ACHN (cell line): ENCODE data around the gene GTF3C1.
A peak's percentile ranks its signal among the peaks of the same experiment; 100 is the strongest.
"Not testable (repeated sequence)": the region's sequence is repeated elsewhere in the genome, so short reads cannot be mapped to it uniquely, and the experiment has no call there.

ENCODE experiments used
- DNase-seq: peaks from one replicate; pipeline ENCODE4 v3.0.0-alpha.2; 2015
- in situ Hi-C: cut with HindIII; loops from 2 replicates; pipeline ENCODE4 v1.10.0; 2017; ENCODE audit warnings: low sequenced_read_pairs, low pct_ligation_motif_present, low pct_unique_long_range_greater_than_20kb

Gene GTF3C1

DNA sequence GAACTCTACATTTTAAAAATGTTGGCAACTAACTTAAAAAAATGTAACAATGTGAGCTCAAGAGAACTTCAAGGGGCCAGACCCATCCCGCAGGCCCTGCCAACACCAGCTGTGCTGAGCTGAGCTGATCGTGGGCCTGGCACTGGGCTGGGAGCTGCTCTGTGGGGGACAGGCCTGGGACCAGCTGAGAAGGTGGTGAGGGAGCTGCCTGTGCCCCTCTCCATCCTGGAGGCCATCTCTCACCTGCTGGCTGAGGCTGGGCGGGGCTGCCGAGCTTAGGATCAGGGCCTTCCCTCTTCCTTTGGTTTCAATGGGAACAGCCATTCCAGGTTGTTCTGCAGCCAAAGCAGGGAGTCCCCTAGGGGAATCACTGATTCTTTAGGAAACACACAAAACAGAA lies 89.5 kb downstream of the GTF3C1 start:
- in situ Hi-C loops: no loop called here
- no peak for DNase-seq

DNA sequence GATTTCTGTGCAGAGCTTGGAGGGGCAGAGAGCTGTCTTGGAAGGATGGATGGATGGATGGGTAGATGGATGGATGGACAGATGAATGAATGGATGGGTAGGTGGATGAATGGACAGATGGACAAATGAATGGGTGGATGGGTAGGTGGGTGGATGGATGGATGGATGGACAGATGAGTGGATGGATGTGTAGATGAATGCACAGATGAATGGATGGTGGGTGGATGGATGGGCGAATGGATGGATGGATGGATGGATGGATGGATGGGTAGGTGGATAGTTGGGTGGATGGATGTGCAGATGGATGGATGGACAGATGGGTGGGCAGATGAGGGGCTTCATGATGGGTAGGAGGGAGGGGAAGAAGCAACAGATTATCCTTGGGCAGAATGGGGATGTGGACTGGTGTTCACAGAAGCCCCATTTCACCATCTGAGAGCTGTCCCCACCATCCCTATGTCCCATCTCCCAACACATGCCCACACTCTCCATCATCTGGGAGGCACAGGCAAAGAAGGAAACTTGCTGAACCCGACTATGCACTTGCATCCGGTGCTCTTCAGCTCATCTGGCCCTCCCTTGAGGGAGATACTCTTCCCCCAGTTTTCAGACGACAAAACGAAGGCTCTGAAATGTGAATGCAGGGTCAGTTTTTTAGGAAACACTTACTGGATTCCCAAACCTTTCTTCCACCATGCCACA lies 90.6 kb downstream of the GTF3C1 start:
- in situ Hi-C loops: no loop called here

DNA sequence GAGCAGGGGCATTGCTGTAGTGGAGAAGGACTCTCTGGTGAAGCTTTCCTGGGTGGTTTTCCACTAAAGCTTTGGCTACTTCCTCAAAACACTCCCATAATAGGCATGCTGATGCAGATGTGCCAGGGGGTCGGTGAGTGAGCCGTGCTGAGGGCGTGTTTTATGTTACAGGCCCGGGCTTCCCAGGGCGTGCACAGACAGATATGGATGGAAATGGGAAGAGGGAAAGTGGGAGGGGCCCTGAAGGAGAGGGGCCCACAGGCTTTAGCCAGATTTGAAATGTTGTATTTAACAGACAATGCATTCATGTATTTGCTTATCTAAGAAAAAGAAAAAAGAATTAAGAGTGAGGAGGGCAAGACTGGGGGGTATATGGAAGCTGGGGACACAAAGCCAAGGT lies 91.5 kb downstream of the GTF3C1 start:
- in situ Hi-C loops: no loop called here
- no peak for DNase-seq

More for the DNA sequence above, 90.6 kb downstream of the GTF3C1 start:
- DNase-seq: no peak

DNA sequence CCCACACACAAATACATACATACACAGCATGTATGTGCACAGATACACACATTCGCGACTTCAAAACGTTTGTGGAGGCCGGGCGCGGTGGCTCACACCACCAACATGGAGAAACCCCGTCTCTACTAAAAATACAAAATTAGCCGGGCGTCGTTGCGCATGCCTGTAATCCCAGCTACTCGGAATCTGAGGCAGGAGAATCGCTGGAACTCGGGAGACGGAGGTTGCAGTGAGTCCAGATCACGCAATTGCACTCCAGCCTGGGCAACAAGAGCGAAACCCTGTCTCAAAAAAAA lies 92.2 kb downstream of the GTF3C1 start:
- in situ Hi-C loops, DNase-seq: not testable (repeated sequence)

DNA sequence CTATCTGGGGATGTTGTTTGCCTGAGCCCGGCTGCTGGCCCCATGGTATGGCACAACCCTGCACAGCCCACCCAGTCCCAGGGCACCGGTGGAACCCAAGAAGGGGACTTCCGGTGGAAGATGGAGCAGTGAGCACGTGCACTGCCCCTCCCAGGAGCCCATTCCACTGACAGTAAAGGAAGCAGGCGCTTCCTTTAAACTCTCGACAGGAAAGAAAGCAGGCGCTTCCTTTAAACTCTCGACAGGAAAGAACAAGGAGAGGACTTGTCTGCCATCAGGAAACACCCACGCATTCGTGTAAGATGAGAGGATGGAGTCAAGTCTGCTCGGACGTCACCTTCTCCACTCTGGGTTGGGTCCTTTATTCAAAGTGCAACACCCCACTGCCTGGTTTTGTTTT lies 94.0 kb downstream of the GTF3C1 start:
- no peak for DNase-seq
- in situ Hi-C loops: no loop called here

DNA sequence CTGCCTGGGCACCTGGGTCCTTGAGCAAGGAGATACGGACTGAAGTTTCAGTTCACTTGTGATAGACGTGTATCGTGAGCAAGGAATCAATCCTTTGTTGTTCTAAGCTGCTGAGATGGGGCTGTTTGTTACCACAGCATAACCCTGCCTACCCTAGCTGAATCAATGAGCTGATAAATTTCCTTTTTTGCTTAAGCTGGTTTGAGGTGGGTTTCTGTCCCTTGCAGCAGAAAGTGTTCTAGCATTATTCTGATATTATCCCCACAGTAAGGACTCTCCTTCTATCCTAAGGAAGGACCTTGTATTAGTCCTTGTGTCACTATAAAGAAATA lies 96.3 kb downstream of the GTF3C1 start:
- in situ Hi-C loops: no loop called here
- DNase-seq: no peak

DNA sequence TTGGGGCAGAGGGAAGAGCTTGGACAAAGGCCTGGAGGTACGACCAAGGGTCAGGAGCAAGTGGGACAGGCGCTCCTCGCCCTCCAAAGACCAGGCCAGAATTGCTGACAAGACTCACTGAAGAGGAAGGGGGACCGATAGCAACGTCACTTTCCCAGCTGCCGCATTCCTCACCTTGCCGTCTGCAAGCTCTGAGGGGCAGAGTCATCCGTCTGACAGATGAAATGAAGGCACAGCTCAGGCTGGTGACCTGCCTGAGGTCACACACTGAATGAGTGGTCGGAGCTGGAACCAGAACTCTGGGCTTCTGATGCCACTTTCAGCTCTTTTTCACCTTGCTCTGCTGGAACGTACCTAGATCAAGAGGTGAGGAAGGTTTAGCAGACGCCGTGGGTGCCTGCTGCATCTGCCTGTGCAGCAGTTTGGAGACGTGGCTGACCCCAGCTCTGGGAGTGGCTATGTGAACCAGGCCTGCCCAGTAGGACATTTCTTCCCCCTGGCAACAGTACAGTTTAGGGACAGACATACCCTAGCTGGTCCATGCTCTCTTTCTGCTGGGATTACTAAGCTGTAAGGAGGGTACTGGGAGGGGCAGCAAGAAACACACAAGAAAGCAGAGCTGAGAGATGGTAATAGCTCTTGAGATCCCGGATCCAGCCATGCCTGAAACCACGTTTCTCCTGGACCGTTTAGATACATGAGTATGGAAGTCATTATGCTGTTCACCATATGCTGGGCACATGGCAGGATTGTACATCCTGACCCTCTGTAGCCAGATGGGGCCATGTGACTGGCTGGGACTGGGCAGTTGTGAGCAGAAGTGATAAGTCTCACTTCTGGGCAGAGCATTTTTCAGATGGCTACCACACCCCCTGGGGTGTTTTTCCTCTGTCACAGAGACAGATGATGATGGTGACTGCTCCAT lies 96.9 kb downstream of the GTF3C1 start:
- no peak for DNase-seq
- in situ Hi-C loops: no loop called here

DNA sequence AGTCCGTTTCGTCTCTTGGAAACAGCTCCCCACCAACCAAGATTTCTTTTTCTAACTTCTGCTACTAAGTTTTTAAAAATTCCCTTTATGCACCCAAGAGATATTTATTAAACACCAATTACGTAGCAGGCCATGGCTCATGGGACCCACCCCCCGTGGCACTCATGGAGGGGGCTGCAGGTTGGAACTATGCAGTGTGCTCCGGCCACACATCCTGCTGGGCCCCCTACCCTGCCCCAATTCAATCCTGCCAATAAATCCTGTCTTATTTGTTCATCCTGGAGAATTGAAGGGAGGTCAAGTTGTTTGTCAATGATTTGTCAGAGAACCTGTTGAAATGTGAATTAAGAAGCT lies 99.5 kb downstream of the GTF3C1 start:
- in situ Hi-C loops: no loop called here

DNA sequence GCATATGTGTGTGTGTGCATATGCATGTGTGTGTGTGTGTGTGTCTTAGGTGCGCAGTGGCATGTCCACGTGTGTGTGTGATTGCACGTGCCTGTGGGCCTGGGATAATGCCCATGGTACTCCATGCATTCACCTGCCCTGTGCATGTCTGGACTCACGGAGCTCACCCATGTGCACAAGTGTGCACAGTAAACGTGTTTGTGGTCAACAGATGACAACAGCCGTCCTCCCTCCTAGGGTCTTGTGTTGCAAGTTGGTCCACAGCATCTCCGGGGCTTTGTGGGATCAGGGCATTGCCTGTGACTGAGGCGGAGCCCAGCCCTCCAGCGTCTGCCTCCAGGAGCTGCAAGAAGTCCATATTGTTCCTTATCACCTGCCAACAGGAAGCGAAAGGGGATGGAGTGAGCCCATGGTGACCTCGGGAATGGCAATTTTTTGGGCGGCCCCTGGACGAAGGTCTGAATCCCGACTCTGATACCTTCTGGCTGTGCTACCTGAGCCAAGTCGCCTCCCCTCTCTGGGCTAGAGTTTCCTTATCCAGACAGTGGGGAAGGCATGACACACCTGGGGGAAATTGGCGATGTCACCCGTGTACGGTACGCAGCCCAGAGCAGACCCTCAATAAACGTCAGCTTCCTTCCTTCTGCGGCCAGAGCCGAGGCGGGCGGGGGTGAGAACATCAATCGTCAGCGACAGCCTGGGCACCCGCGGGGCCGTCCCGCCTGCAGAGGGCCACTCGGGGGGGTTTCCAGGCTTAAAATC lies 100.1 kb downstream of the GTF3C1 start:
- DNase-seq: no peak
- in situ Hi-C loops: no loop called here

More for the DNA sequence above, 99.5 kb downstream of the GTF3C1 start:
- DNase-seq: no peak

DNA sequence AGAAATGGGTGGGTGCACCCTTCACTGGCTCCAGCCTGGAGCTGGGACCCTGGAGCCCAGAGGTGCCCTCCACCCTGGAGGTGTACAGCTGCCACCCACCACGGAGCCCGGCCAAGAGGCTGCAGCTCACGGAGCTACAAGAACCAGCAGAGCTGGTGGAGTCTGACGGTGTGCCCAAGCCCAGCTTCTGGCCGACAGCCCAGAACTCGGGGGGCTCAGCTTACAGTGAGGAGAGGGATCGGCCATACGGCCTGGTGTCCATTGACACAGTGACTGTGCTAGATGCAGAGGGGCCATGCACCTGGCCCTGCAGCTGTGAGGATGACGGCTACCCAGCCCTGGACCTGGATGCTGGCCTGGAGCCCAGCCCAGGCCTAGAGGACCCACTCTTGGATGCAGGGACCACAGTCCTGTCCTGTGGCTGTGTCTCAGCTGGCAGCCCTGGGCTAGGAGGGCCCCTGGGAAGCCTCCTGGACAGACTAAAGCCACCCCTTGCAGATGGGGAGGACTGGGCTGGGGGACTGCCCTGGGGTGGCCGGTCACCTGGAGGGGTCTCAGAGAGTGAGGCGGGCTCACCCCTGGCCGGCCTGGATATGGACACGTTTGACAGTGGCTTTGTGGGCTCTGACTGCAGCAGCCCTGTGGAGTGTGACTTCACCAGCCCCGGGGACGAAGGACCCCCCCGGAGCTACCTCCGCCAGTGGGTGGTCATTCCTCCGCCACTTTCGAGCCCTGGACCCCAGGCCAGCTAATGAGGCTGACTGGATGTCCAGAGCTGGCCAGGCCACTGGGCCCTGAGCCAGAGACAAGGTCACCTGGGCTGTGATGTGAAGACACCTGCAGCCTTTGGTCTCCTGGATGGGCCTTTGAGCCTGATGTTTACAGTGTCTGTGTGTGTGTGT lies 100.9 kb downstream of the GTF3C1 start:
- in situ Hi-C loops: no loop called here
- DNase-seq: no peak

DNA sequence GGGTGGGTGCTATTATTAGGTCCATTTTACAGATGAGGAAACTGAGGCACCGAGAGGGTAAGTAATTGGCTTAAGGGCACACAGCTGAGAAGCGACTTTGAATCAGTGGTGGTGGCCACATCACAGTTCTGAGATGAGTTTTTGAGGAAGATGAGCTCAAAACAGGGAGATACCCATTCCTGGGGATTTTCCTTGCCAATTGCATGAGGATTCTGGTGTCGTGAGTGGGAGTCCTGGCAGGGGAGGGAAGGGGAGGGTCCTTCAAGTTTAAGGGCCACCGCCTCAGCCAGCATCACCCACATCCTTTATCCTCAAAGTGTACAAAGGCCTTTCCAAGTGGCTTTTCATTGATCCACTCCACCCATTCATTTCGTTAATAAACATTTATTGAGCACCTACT lies 102.4 kb downstream of the GTF3C1 start:
- in situ Hi-C loops: no loop called here
- DNase-seq: no peak

DNA sequence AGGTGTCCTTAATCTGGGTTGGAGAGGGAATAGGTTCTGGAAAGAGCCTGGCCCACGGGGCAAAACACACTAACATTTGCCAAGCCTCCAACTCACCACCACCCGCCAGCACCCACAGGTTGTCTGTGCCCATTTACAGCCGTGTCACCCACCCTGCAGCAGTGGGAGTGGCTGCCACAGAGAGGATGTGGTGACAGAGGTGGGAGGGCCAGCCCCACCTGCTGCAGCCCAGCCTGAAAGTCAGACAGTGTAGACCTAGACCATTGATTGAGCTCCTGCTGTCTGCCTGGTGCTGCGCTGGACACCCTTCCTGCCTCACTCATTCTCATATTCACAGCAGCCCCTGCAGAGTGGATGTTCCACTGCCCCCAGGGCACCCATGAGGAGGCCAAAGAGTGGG lies 103.0 kb downstream of the GTF3C1 start:
- DNase-seq: no peak
- in situ Hi-C loops: no loop called here

DNA sequence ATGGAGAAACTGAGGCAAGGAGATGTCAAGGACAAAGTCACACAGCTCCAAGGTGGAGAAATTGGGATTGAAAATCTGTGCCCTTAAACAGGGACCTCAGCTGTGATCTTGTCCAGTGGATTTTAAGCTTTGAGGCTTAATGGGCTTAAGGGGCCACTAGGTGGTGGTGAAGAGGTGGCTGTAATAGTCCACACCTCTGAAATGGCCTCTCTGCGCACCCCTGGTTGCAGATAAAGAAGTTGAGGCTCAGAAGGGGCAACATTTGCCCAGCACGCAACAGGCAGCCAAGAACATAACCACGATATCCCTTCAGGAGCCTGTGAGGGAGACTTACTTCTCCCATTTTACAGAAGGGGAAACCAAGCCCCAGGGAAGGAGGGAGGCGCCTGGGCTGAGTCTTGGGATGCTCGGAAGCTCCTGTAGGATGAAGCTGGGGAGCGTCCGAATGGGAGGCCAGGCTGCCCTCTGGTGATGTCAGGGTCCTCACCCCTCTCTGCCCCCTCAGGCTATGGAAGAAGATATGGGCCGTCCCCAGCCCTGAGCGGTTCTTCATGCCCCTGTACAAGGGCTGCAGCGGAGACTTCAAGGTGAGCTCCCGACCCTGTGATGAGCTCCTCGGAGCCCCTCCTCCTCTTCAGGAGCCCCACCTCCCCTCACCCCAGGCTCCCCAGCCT lies 104.1 kb downstream of the GTF3C1 start:
- DNase-seq: no peak
- in situ Hi-C loops: no loop called here

DNA sequence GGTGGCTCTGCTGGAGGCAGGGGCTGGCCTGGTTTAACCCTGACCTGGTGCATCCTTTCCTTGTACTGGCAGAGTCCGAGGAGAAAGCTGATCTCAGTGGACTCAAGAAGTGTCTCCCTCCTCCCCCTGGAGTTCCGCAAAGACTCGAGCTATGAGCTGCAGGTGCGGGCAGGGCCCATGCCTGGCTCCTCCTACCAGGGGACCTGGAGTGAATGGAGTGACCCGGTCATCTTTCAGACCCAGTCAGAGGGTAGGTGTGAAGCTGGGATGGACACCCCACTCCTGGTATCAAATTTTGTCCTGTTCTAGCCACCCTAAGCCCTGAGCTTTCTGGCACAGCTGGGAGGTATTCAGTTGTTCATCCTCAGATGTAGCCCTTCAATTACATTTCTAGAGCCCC lies 105.2 kb downstream of the GTF3C1 start:
- no peak for DNase-seq
- in situ Hi-C loops: no loop called here

DNA sequence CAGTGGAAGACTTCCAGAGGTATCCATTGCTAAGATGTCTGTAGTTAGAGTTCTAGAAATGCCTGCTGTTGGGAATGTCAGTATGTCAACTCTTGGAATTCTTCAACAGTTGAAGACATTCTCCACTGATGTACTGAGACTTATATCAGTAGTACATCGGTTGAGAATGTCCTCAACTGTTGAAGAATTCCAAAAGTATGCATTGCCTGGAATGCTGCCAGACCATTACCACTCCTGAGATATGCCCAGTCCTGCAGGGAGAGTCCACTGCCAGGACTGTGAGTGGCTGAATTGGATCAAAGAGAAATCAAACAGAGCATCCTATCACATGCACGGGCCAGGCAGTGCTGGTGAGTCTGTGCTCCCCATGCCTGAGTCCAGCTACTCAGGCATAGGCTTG lies 105.7 kb downstream of the GTF3C1 start:
- in situ Hi-C loops: no loop called here
- DNase-seq: peak; percentile 57

DNA sequence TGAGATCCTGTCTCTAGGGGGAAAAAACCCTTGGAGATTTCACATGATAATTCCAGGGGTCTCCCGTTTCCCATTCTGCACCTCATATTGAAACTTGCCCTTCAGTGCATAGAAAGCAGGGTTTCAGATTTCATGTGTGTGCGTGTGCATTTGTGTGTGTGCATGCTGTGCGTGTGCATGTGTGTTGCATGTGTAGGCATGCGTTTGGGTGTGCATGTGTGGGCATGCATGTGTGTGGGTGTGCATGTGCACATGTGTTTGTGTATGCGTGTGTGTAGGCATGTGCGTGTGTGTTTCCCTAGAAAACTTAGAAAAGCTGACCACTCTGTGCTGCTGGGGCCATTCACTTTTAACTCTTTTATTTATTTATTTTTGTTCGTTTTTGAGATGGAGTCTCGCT lies 107.7 kb downstream of the GTF3C1 start:
- no peak for DNase-seq
- in situ Hi-C loops: no loop called here

DNA sequence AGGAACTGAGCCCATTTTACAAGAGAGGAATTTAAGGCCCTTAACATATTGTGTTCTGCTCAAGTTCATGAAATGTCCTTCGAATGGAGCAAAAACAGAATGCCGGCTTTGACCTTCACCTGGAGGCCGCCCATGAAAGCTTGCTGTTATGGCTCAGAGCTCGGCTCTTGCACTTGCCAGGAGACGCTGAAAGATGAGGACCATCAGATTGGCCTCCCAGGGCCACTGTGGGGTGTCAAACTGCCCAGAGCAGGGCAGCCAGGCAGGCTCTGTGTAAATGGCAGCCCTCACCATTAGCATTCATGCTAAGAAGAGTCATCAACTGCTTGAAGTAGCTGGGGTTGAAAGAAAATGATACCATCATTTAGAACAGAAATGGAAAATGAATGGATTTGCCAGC lies 108.4 kb downstream of the GTF3C1 start:
- in situ Hi-C loops: no loop called here

DNA sequence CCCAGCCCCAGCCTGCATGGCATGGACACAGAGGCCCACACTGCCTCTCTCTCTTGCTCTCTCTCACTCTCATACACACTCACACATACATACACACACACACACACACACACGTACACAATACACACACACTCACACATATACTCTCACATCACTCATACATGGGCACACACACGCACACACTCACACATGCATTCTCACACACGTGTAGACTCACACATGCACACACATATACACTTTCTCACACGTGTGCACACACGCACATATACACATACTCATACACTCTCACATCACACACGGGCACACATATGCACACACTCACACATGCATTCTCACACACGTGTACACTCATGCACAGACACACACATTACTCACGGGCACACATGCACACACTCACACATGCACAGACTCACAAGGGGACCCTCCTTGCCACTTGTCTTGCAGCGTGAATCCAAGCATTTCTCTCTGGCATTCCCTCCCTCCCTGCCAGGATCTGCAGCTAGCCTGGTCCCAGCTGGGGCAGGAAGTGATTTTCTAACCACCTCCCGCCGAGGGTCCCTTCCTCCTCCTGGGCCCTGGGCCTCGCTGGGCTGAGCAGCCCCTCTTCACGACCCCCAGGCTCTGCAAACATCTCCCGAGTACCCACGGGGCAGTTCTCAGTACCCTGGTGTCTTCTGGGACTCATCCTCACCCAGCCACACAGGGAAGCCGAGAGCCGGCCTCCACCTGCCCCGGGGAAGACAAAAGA lies 110.3 kb downstream of the GTF3C1 start:
- no peak for DNase-seq
- in situ Hi-C loops: no loop called here

More for the DNA sequence above, 108.4 kb downstream of the GTF3C1 start:
- DNase-seq: no peak
